NCI-H510A treated with DMSO at 0.1 percent for 48 hours (cell line): ENCODE results near the gene SYT15B.
"Not testable (repeated sequence)": the region's sequence is repeated elsewhere in the genome, so short reads cannot be mapped to it uniquely, and the experiment has no call there.

Experiments used
- DNase-seq: peaks from one replicate; lab custom pipeline; 2025; lab: John Stamatoyannopoulos, UW

SYT15B gene

DNA sequence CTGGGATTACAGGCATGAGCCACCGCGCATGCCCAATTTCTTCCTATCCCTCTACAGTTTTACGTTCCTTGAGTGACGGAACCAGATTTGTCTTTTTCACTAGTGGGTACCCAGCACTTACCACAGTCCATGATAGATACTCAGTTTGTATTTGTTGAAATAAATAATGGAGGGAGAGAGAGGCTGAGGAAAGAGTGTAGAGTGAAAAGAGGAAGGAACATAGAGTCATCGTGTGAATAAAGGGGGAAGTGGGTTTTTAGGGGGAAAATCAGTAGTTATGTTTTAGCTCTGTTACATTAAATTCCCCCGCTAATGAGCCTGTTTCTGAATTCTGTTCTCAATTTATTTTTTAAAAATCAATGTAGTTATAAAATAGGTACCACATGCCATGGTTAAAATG lies 37.7 kb downstream of the SYT15B start:
- not testable (repeated sequence) for DNase-seq

DNA sequence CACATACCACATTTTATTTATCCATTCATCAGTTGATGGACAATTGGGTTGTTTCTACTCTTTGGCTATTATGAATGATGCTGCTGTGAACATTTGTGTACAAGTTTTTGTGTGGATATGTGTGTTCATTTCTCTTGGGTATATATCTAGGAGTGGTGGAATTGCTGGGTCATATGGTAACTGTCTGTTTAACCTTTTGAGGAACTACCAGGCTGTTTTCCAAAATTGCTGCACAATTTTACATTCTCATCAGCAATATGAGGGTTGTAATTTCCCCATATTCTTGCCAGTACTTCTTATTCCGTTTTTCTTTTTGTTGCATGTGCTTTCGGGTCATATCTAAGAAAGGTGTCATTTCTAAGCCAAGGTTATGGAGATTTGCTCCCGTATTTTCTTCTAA lies 38.3 kb downstream of the SYT15B start:
- not testable (repeated sequence) for DNase-seq

DNA sequence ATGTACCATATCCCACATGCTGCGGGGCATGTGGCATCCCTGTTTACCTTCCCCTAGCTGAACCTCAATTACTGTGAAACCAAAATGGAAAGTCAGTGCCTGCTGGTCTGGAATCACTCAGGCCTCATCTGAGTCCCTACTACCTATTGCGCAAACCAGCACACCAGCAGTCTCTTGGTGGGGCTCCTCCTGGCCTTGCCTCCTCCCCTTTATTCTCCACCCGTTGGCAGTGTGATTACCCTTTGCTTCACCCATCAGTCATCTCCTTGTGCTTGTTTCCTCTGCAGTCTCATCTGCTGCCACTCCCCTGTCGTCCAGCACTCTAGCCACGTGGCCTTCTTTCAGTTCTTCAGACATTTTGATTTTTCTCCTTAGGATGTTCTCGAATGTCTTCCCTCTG lies 39.3 kb downstream of the SYT15B start:
- not testable (repeated sequence) for DNase-seq

- not testable (repeated sequence) for DNase-seq
Measured at GRCh38 chr10:47723362-47723761, 40.0 kb downstream of the SYT15B start.

- not testable (repeated sequence) for DNase-seq
Measured at GRCh38 chr10:47717011-47717769, 46.2 kb downstream of the SYT15B start.
